Neural cell (in vitro differentiated cells): Measurements from ENCODE around the gene CCDC82. TPM values are rescaled to one million over a fixed set of nuclear protein-coding genes. Genes with fewer than 3 reads are reported as not detected.

Experiments used
- H2AFZ ChIP-seq: fragments of 200-600, 300-800 bp; sonication (generic), shearing (Covaris generic); 2 replicates; pipeline ENCODE4 v1.6.0; 2014; ENCODE audit warnings: low read depth, mild to moderate bottlenecking, antibody characterized with exemption, low read length, moderate library complexity
- H3F3A ChIP-seq: fragments of 200-600 bp; shearing (Covaris generic); 2 replicates; pipeline ENCODE4 v1.6.1; 2016; ENCODE audit warnings: mild to moderate bottlenecking, moderate library complexity, mixed read lengths, antibody characterized with exemption, low read length; ENCODE audit not compliant: insufficient read depth, poor library complexity, severe bottlenecking
- H3K27ac ChIP-seq: fragments of 200-600, 300-800 bp; sonication (generic), shearing (Covaris generic); 2 replicates; pipeline ENCODE4 v1.5.1; 2014; ENCODE audit warnings: mild to moderate bottlenecking, low read length, moderate library complexity
- H3K27me3 ChIP-seq: fragments of 300-800, 200-600 bp; sonication (generic), shearing (Covaris generic); 2 replicates; pipeline ENCODE4 v1.6.0; 2014; ENCODE audit warnings: mild to moderate bottlenecking, low read depth, low read length, moderate library complexity; ENCODE audit not compliant: insufficient read depth
- H3K36me3 ChIP-seq: fragments of 300-800, 200-600 bp; sonication (generic), shearing (Covaris generic); 2 replicates; pipeline ENCODE4 v1.5.1; 2014; ENCODE audit warnings: mild to moderate bottlenecking, antibody characterized with exemption, low read length, moderate library complexity; ENCODE audit not compliant: insufficient read depth
- H3K4me2 ChIP-seq: fragments of 300-800, 200-600 bp; sonication (generic), shearing (Covaris generic); 2 replicates; pipeline ENCODE4 v1.6.0; 2014; ENCODE audit warnings: mild to moderate bottlenecking, low read length
- H3K4me3 ChIP-seq: fragments of 300-800, 200-600 bp; sonication (generic), shearing (Covaris generic); 2 replicates; pipeline ENCODE4 v1.5.1; 2014; ENCODE audit warnings: mild to moderate bottlenecking, low read length, moderate library complexity
- H3K79me2 ChIP-seq: fragments of 200-600 bp; shearing (Covaris generic); replicated peaks from 2 replicates; pipeline ENCODE4 v1.6.0; 2014; ENCODE audit warnings: mild to moderate bottlenecking, low read length, moderate library complexity; ENCODE audit not compliant: insufficient read depth
- H3K9ac ChIP-seq: fragments of 300-800, 200-600 bp; sonication (generic), shearing (Covaris generic); 2 replicates; pipeline ENCODE4 v1.6.1; 2016; ENCODE audit warnings: mild to moderate bottlenecking, low read length, mixed read lengths
- H3K9me2 ChIP-seq: fragments of 200-600 bp; shearing (Covaris generic); 2 replicates; pipeline ENCODE4 v1.6.1; 2016; ENCODE audit warnings: mild to moderate bottlenecking, low read length, mixed read lengths; ENCODE audit not compliant: insufficient read depth
- H3K9me3 ChIP-seq: fragments of 200-600, 300-800 bp; sonication (generic), shearing (Covaris generic); 2 replicates; pipeline ENCODE4 v1.6.1; 2016; ENCODE audit warnings: mild to moderate bottlenecking, mixed run types, low read length, moderate library complexity, mixed read lengths
- H4K20me1 ChIP-seq: fragments of 200-600 bp; shearing (Covaris generic); 2 replicates; pipeline ENCODE4 v1.6.1; 2016; ENCODE audit warnings: mild to moderate bottlenecking, mixed run types; ENCODE audit not compliant: insufficient read depth
- CTCF ChIP-seq: fragments of 450-650 bp; IDR thresholded peaks from 2 replicates; pipeline ENCODE4 v1.5.1; 2014; ENCODE audit warnings: antibody characterized with exemption, mild to moderate bottlenecking, moderate library complexity; ENCODE audit not compliant: poor library complexity, severe bottlenecking
- EP300 ChIP-seq: fragments of 450-650 bp; conservative IDR thresholded peaks from 2 replicates; pipeline ENCODE4 v1.6.1; 2014; ENCODE audit warnings: antibody characterized with exemption, mild to moderate bottlenecking, moderate library complexity; ENCODE audit not compliant: poor library complexity, severe bottlenecking
- EZH2 ChIP-seq: fragments of 200-600, 300-800 bp; shearing (Covaris generic), sonication (generic); IDR thresholded peaks from 2 replicates; pipeline ENCODE4 v1.6.1; 2014; ENCODE audit warnings: antibody characterized with exemption, low read length, borderline replicate concordance, mild to moderate bottlenecking; ENCODE audit not compliant: insufficient read depth, poor library complexity, severe bottlenecking
- MXI1 ChIP-seq: fragments of 450-650 bp; conservative IDR thresholded peaks from 2 replicates; pipeline ENCODE4 v1.6.1; 2014; ENCODE audit warnings: antibody characterized with exemption, mild to moderate bottlenecking; ENCODE audit not compliant: poor library complexity, severe bottlenecking
- POLR2AphosphoS5 ChIP-seq: IDR thresholded peaks from 2 replicates; pipeline ENCODE4 v1.6.1; 2012
- RAD21 ChIP-seq: fragments of 450-650 bp; conservative IDR thresholded peaks from 2 replicates; pipeline ENCODE4 v1.6.1; 2014; ENCODE audit warnings: antibody characterized with exemption, mild to moderate bottlenecking, moderate library complexity
- REST ChIP-seq: IDR thresholded peaks from 2 replicates; pipeline ENCODE4 v1.6.1; 2012; ENCODE audit warnings: borderline replicate concordance
- SMC3 ChIP-seq: fragments of 450-650 bp; conservative IDR thresholded peaks from 2 replicates; pipeline ENCODE4 v1.6.1; 2014; ENCODE audit warnings: antibody characterized with exemption, mild to moderate bottlenecking, moderate library complexity; ENCODE audit not compliant: poor library complexity
- TAF1 ChIP-seq: IDR thresholded peaks from 2 replicates; pipeline ENCODE4 v1.6.1; 2012; ENCODE audit warnings: low read depth
- polyA plus RNA-seq: library from polyadenylated mRNA; depleted of rRNA; stranded (reverse); fragments of >200 nt; gene quantifications from 2 replicates; pipeline ENCODE4 v1.2.3, GENCODE V29; 2014

CCDC82 gene
- polyA plus RNA-seq, 1 donor from 2014 or later, result 238 TPM

- Histone ChIP-seq H3K4me3 (no peak overlapping the region), H3K79me2 (no peaks in the 10 kb centered on the region), H3K9me3 (no peaks in the 10 kb centered on the region), H4K20me1 (no peaks in the 10 kb centered on the region), H3F3A (no peaks in the 10 kb centered on the region), H3K27ac (no peak overlapping the region), H3K4me2 (no peak overlapping the region), H3K9ac (no peak overlapping the region), H2AFZ (no peak overlapping the region), H3K9me2 (no peaks in the 10 kb centered on the region), H3K36me3 (no peaks in the 10 kb centered on the region), H3K27me3 (no peaks in the 10 kb centered on the region)
- TF ChIP-seq POLR2AphosphoS5 (no peak), RAD21 (no peak), MXI1 (no peak)
These were observed 62.8 kb downstream of the CCDC82 start for GRCh38 chr11:96326959-96327358.

GRCh38 chr11:96324912-96325311, 64.8 kb downstream of the CCDC82 start:
- H3K4me3 ChIP-seq, result no peak overlapping the region
- H3K27me3 ChIP-seq, result no peaks in the 10 kb centered on the region
- no peaks in the 10 kb centered on the region for H4K20me1 ChIP-seq
- H3K9me3 ChIP-seq, result no peaks in the 10 kb centered on the region
- H3K9ac ChIP-seq, result no peak overlapping the region
- no peaks in the 10 kb centered on the region for H3K79me2 ChIP-seq
- no peak overlapping the region for H2AFZ ChIP-seq
- H3K36me3 ChIP-seq, result no peaks in the 10 kb centered on the region
- no peaks in the 10 kb centered on the region for H3K9me2 ChIP-seq
- no peak overlapping the region for H3K27ac ChIP-seq
- no peak for TF ChIP-seq EP300
- TF ChIP-seq EZH2, result no peak
- no peak for TF ChIP-seq RAD21
- TF ChIP-seq TAF1, result no peak
- TF ChIP-seq SMC3, result no peak
- no peak for TF ChIP-seq MXI1
- no peak for TF ChIP-seq REST
- TF ChIP-seq CTCF, result no peak
- TF ChIP-seq POLR2AphosphoS5, result no peak
- H3F3A ChIP-seq, result no peaks in the 10 kb centered on the region
- no peak overlapping the region for H3K4me2 ChIP-seq

- H3K9ac ChIP-seq, result no peak overlapping the region
- no peaks in the 10 kb centered on the region for H3F3A ChIP-seq
- no peaks in the 10 kb centered on the region for H4K20me1 ChIP-seq
- no peak for TF ChIP-seq EZH2
- TF ChIP-seq RAD21, result no peak
- TF ChIP-seq EP300, result no peak
- TF ChIP-seq REST, result no peak
- no peak for TF ChIP-seq TAF1
- no peak for TF ChIP-seq CTCF
- no peaks in the 10 kb centered on the region for H3K79me2 ChIP-seq
- no peak overlapping the region for H3K4me2 ChIP-seq
- H3K4me3 ChIP-seq, result no peak overlapping the region
- no peaks in the 10 kb centered on the region for H3K27me3 ChIP-seq
- H3K9me2 ChIP-seq, result no peaks in the 10 kb centered on the region
- H3K9me3 ChIP-seq, result no peaks in the 10 kb centered on the region
- H3K27ac ChIP-seq, result no peak overlapping the region
- no peaks in the 10 kb centered on the region for H3K36me3 ChIP-seq
- no peak overlapping the region for H2AFZ ChIP-seq
These were observed 66.1 kb downstream of the CCDC82 start for GRCh38 chr11:96323642-96323985.
